SK-N-SH treated with all-trans-retinoic acid at 6 μM for 48 hours (cell line): ENCODE results near the gene CDK14.

Source experiments
- ATAC-seq: fragments of 200-7000 bp; cut with Tn5 transposase; 3 replicates; pipeline ENCODE4 v1.9.1; 2020; ENCODE audit warnings: mild to moderate bottlenecking, moderate library complexity
- BACH2 ChIP-seq: fragments of 250-450 bp; sonication (Bioruptor Pico); IDR thresholded peaks from 2 replicates; pipeline ENCODE4 v1.9.0; 2021; ENCODE audit warnings: mild to moderate bottlenecking, borderline replicate concordance
- ESRRG ChIP-seq: fragments of 250-450 bp; sonication (Bioruptor Pico); IDR thresholded peaks from 2 replicates; pipeline ENCODE4 v1.6.1; 2021; ENCODE audit warnings: mild to moderate bottlenecking
- ISL1 ChIP-seq: fragments of 250-450 bp; sonication (Bioruptor Pico); IDR thresholded peaks from 2 replicates; pipeline ENCODE4 v2.1.2; 2022; ENCODE audit warnings: mild to moderate bottlenecking, moderate library complexity
- PATZ1 ChIP-seq: fragments of 250-450 bp; sonication (Bioruptor Pico); IDR thresholded peaks from 2 replicates; pipeline ENCODE4 v1.8.0; 2020; ENCODE audit warnings: mild to moderate bottlenecking, moderate library complexity, borderline replicate concordance
- PPARA ChIP-seq: fragments of 250-450 bp; sonication (Bioruptor Pico); IDR thresholded peaks from 2 replicates; pipeline ENCODE4 v1.5.0; 2020; ENCODE audit warnings: mild to moderate bottlenecking, borderline replicate concordance
- TCF4 ChIP-seq: fragments of 250-450 bp; sonication (Bioruptor Pico); IDR thresholded peaks from 2 replicates; pipeline ENCODE4 v1.8.0; 2021; ENCODE audit warnings: mild to moderate bottlenecking, moderate library complexity, borderline replicate concordance
- ZNF565 ChIP-seq: fragments of 450-650 bp; formaldehyde crosslinking; conservative IDR thresholded peaks from 2 replicates; pipeline ENCODE4 v1.5.0; 2020; ENCODE audit warnings: low read depth, mild to moderate bottlenecking, moderate library complexity
- ZNF70 ChIP-seq: fragments of 450-650 bp; formaldehyde crosslinking; IDR thresholded peaks from 2 replicates; pipeline ENCODE4 v1.5.0; 2020; ENCODE audit warnings: mild to moderate bottlenecking, moderate library complexity

CDK14 gene

GRCh38 chr7:91251877-91252276 is 655.8 kb downstream of the CDK14 start:
- TF ChIP-seq ZNF565 (CRISPR knock-in tag) = no peak
- TF ChIP-seq ESRRG (CRISPR knock-in tag) = no peak
- TF ChIP-seq BACH2 (CRISPR knock-in tag) = no peak
- TF ChIP-seq PPARA = no peak
- peak; percentile 51 for TF ChIP-seq ISL1 (CRISPR knock-in tag)
- peak; percentile 51; the same call in 1 of the 2 replicates for TF ChIP-seq ZNF70
- TF ChIP-seq TCF4 (CRISPR knock-in tag) = peak; percentile 66; the same call in 1 of the 2 replicates
- no peak for TF ChIP-seq PATZ1 (CRISPR knock-in tag)
- peak; percentile 41; the same call in 2 of the 3 replicates for ATAC-seq
